ENCODE measurements around the gene RFTN1. TPM values are rescaled to one million over a fixed set of nuclear protein-coding genes. Genes with fewer than 3 reads are reported as not detected.

Gene RFTN1
- polyA plus RNA-seq, 3 donors, result 17.4 to 28.0 (median 27.2) TPM

- Histone ChIP-seq H3K4me2 (replicated peaks; ENCODE audit: extremely low read depth, low read length, poor library complexity, severe bottlenecking) (no peak overlapping the region), H3K36me3 (replicated peaks in 1 of 2; ENCODE audit: control insufficient read depth in 1 of 2, insufficient read depth in 2 of 2, low read length in 2 of 2) (peaks cover 10 to 48% of the 10 kb centered on the region in 2 donors), H3K9me3 (replicated peaks in 1 of 2; ENCODE audit: control insufficient read depth in 1 of 2, insufficient read depth in 1 of 2, low read length in 2 of 2) (peaks cover 0 to 4% of the 10 kb centered on the region in 2 donors), H3K4me1 (ENCODE audit: control insufficient read depth in 1 of 2, insufficient read depth in 2 of 2, low read length in 2 of 2) (peaks cover 5 to 8% of the 10 kb centered on the region in 2 donors), H3K4me3 (replicated peaks in 1 of 3; ENCODE audit: low read depth in 2 of 3, low read length in 3 of 3) (no peak overlapping the region), H3K9ac (ENCODE audit: insufficient read depth, low read length, poor library complexity, severe bottlenecking) (no peak overlapping the region), H4K20me1 (ENCODE audit: insufficient read depth, low read length) (no peaks in the 10 kb centered on the region), H3K79me2 (ENCODE audit: insufficient read depth, low read length) (no peaks in the 10 kb centered on the region), H3K27ac (ENCODE audit: low read depth in 1 of 2, low read length in 2 of 2) (no peak overlapping the region), H2AFZ (ENCODE audit: insufficient read depth, low read depth, low read length, poor library complexity, severe bottlenecking) (no peak overlapping the region), H3K27me3 (ENCODE audit: control insufficient read depth in 2 of 2, insufficient read depth in 2 of 2, low read length in 2 of 2) (no peaks in the 10 kb centered on the region)
- no peak overlapping the region for H3K4me3 Mint-ChIP-seq
- no peak overlapping the region for H3K27ac Mint-ChIP-seq
- intact Hi-C loops (cut with micrococcal nuclease), result no loop called here
- H3K9me3 Mint-ChIP-seq, result peaks cover 0 to 3% (median 0%) of the 10 kb centered on the region in 7 donors
- H3K27me3 Mint-ChIP-seq (ENCODE audit: low read depth in 3 of 3), result no peaks in the 10 kb centered on the region
- H3K36me3 Mint-ChIP-seq, result peaks cover 45 to 52% of the 10 kb centered on the region in 2 donors
- peaks cover 14% of the 10 kb centered on the region for H3K4me1 Mint-ChIP-seq
- TF ChIP-seq, protein P1, sequence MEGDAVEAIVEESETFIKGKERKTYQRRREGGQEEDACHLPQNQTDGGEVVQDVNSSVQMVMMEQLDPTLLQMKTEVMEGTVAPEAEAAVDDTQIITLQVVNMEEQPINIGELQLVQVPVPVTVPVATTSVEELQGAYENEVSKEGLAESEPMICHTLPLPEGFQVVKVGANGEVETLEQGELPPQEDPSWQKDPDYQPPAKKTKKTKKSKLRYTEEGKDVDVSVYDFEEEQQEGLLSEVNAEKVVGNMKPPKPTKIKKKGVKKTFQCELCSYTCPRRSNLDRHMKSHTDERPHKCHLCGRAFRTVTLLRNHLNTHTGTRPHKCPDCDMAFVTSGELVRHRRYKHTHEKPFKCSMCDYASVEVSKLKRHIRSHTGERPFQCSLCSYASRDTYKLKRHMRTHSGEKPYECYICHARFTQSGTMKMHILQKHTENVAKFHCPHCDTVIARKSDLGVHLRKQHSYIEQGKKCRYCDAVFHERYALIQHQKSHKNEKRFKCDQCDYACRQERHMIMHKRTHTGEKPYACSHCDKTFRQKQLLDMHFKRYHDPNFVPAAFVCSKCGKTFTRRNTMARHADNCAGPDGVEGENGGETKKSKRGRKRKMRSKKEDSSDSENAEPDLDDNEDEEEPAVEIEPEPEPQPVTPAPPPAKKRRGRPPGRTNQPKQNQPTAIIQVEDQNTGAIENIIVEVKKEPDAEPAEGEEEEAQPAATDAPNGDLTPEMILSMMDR (IDR thresholded peaks at IDR 0.05), result no peak
- WGBS (ENCODE audit: insufficient coverage), result 87% methylated on average over 3 of the region's 6 CpGs
- DNase-seq, result no peak
These were observed 157.7 kb downstream of the RFTN1 start for GRCh38 chr3:16355828-16356227.

DNA sequence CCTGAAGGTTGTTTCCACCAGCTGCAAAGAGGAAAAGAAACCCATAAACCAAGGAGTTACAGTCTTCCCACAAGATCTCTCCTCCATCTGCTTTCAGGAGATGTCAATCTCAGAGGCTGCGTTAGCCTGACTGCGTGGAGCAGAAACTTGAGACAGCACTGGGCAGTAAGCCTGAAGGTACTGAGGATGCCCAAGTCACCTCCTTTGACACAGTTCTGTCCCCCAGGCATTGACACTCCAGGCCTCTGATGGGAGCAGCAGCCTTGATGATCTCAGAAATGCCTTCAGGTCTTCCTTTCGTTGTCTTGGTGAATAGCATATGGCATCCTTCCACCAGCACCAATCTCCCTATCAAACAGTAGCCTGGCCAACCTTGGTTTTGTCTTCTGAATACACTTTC is 159.2 kb downstream of the RFTN1 start:
- Histone ChIP-seq H3K27ac (ENCODE audit: low read depth in 1 of 2, low read length in 2 of 2) (no peak overlapping the region), H3K79me2 (ENCODE audit: insufficient read depth, low read length) (no peaks in the 10 kb centered on the region), H3K4me2 (replicated peaks; ENCODE audit: extremely low read depth, low read length, poor library complexity, severe bottlenecking) (no peak overlapping the region), H4K20me1 (ENCODE audit: insufficient read depth, low read length) (no peaks in the 10 kb centered on the region), H3K9ac (ENCODE audit: insufficient read depth, low read length, poor library complexity, severe bottlenecking) (no peak overlapping the region), H3K36me3 (replicated peaks in 1 of 2; ENCODE audit: control insufficient read depth in 1 of 2, insufficient read depth in 2 of 2, low read length in 2 of 2) (peaks cover 20 to 56% of the 10 kb centered on the region in 2 donors), H3K27me3 (ENCODE audit: control insufficient read depth in 2 of 2, insufficient read depth in 2 of 2, low read length in 2 of 2) (no peaks in the 10 kb centered on the region), H3K4me3 (replicated peaks in 1 of 3; ENCODE audit: low read depth in 2 of 3, low read length in 3 of 3) (no peak overlapping the region), H3K9me3 (replicated peaks in 1 of 2; ENCODE audit: control insufficient read depth in 1 of 2, insufficient read depth in 1 of 2, low read length in 2 of 2) (no peaks in the 10 kb centered on the region), H3K4me1 (ENCODE audit: control insufficient read depth in 1 of 2, insufficient read depth in 2 of 2, low read length in 2 of 2) (peaks cover under 1 to 4% of the 10 kb centered on the region in 2 donors), H2AFZ (ENCODE audit: insufficient read depth, low read depth, low read length, poor library complexity, severe bottlenecking) (no peak overlapping the region)
- no peak for DNase-seq
- Mint-ChIP-seq H3K27ac (no peak overlapping the region), H3K4me1 (peaks cover 10% of the 10 kb centered on the region), H3K9me3 (peaks cover 0 to 2% (median 0%) of the 10 kb centered on the region in 7 donors), H3K4me3 (no peak overlapping the region), H3K27me3 (ENCODE audit: low read depth in 3 of 3) (no peaks in the 10 kb centered on the region), H3K36me3 (peaks cover 52 to 63% of the 10 kb centered on the region in 2 donors)
- TF ChIP-seq, protein P1 (IDR thresholded peaks at IDR 0.05), result no peak
- 94% methylated on average over 3 of the region's 3 CpGs for WGBS (ENCODE audit: insufficient coverage)
- intact Hi-C loops (cut with micrococcal nuclease), result no loop called here
